Endothelial cell of umbilical vein (primary cell): ENCODE results near the gene ARTN.

Experiments used
- EZH2 ChIP-seq: IDR thresholded peaks from 2 replicates; pipeline ENCODE4 v1.6.1; 2012; ENCODE audit warnings: borderline replicate concordance, low read depth, mild to moderate bottlenecking, moderate library complexity, low read length, inconsistent platforms; ENCODE audit not compliant: severe bottlenecking
- POLR2AphosphoS5 ChIP-seq: IDR thresholded peaks from 2 replicates; pipeline ENCODE4 v1.6.1; 2012; ENCODE audit warnings: low read depth, mild to moderate bottlenecking, control low read depth, low read length, moderate library complexity; ENCODE audit not compliant: insufficient read depth
- TF ChIP-seq, protein P1 (sequence below), 2 donors: IDR thresholded peaks; 1 replicate in 1 of 2; 2 replicates in 1 of 2; pipeline ENCODE4 v1.5.1; 2011; ENCODE audit warnings: low read length in 2 of 2, mild to moderate bottlenecking in 2 of 2, moderate library complexity in 2 of 2, control low read depth in 1 of 2, inconsistent platforms in 1 of 2, low read depth in 1 of 2; ENCODE audit not compliant: insufficient read depth in 1 of 2; ENCODE audit errors: extremely low read depth in 1 of 2

DNA sequence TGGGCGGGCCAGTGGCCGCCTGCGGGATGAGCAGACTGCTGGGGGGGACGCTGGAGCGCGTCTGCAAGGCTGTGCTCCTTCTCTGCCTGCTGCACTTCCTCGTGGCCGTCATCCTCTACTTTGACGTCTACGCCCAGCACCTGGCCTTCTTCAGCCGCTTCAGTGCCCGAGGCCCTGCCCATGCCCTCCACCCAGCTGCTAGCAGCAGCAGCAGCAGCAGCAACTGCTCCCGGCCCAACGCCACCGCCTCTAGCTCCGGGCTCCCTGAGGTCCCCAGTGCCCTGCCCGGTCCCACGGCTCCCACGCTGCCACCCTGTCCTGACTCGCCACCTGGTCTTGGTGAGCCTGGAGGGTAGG lies 47.5 kb downstream of the ARTN start:
- no peak for TF ChIP-seq POLR2AphosphoS5
- TF ChIP-seq, protein P1, sequence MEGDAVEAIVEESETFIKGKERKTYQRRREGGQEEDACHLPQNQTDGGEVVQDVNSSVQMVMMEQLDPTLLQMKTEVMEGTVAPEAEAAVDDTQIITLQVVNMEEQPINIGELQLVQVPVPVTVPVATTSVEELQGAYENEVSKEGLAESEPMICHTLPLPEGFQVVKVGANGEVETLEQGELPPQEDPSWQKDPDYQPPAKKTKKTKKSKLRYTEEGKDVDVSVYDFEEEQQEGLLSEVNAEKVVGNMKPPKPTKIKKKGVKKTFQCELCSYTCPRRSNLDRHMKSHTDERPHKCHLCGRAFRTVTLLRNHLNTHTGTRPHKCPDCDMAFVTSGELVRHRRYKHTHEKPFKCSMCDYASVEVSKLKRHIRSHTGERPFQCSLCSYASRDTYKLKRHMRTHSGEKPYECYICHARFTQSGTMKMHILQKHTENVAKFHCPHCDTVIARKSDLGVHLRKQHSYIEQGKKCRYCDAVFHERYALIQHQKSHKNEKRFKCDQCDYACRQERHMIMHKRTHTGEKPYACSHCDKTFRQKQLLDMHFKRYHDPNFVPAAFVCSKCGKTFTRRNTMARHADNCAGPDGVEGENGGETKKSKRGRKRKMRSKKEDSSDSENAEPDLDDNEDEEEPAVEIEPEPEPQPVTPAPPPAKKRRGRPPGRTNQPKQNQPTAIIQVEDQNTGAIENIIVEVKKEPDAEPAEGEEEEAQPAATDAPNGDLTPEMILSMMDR (IDR thresholded peaks at IDR 0.05; ENCODE audit: extremely low read depth in 1 of 2, insufficient read depth in 1 of 2, low read depth in 1 of 2, low read length in 2 of 2), result no peak
- TF ChIP-seq EZH2, result no peak
